Activated CD4-positive, alpha-beta T cell treated with anti-CD3 and anti-CD28 coated beads for 48 hours (primary cell): ENCODE results near the gene RAB1B.

ENCODE experiments used
- DNase-seq: peaks from one replicate; pipeline ENCODE4 v3.0.0-alpha.2; 2020

Gene RAB1B

GRCh38 chr11:66268244-66268951 lies at the start of gene RAB1B:
TSS of gene RAB1B (plus strand) at chr11:66268639. CDS start at chr11:66268680, 41 bp downstream.
- DNase-seq: peak; percentile 100

- DNase-seq: no peak
Measured at GRCh38 chr11:66218846-66219620, 49.4 kb upstream of the RAB1B start.

- DNase-seq: no peak
Measured at GRCh38 chr11:66219846-66220565, 48.4 kb upstream of the RAB1B start.

GRCh38 chr11:66220566-66220935 lies 47.9 kb upstream of the RAB1B start:
- DNase-seq: no peak

GRCh38 chr11:66221012-66221411 lies 47.4 kb upstream of the RAB1B start:
- no peak for DNase-seq

GRCh38 chr11:66221726-66222236 lies 46.7 kb upstream of the RAB1B start:
- DNase-seq: peak; percentile 39

- peak; percentile 95 for DNase-seq
Measured at GRCh38 chr11:66222358-66223149, 45.9 kb upstream of the RAB1B start.

- DNase-seq: no peak
Measured at GRCh38 chr11:66224226-66224855, 44.1 kb upstream of the RAB1B start.

GRCh38 chr11:66225066-66225465 lies 43.4 kb upstream of the RAB1B start:
- DNase-seq: no peak

- DNase-seq: no peak
Measured at GRCh38 chr11:66226101-66226500, 42.3 kb upstream of the RAB1B start.

GRCh38 chr11:66227700-66228099 lies 40.7 kb upstream of the RAB1B start:
- DNase-seq: no peak

GRCh38 chr11:66228521-66228920 lies 39.9 kb upstream of the RAB1B start:
- no peak for DNase-seq

- no peak for DNase-seq
Measured at GRCh38 chr11:66230156-66230555, 38.3 kb upstream of the RAB1B start.

GRCh38 chr11:66230978-66231377 lies 37.5 kb upstream of the RAB1B start:
- no peak for DNase-seq

GRCh38 chr11:66231561-66231960 lies 36.9 kb upstream of the RAB1B start:
- DNase-seq: no peak

GRCh38 chr11:66232769-66233168 lies 35.7 kb upstream of the RAB1B start:
- DNase-seq: no peak

- DNase-seq: no peak
Measured at GRCh38 chr11:66233301-66233700, 35.1 kb upstream of the RAB1B start.

- DNase-seq: no peak
Measured at GRCh38 chr11:66235141-66235540, 33.3 kb upstream of the RAB1B start.

GRCh38 chr11:66237867-66238266 lies 30.6 kb upstream of the RAB1B start:
- DNase-seq: no peak

GRCh38 chr11:66238786-66239413 lies 29.5 kb upstream of the RAB1B start:
- DNase-seq: no peak

GRCh38 chr11:66239511-66239910 lies 28.9 kb upstream of the RAB1B start:
- no peak for DNase-seq
